ENCODE data around the gene ATP6V1C2.

Gene ATP6V1C2

DNA sequence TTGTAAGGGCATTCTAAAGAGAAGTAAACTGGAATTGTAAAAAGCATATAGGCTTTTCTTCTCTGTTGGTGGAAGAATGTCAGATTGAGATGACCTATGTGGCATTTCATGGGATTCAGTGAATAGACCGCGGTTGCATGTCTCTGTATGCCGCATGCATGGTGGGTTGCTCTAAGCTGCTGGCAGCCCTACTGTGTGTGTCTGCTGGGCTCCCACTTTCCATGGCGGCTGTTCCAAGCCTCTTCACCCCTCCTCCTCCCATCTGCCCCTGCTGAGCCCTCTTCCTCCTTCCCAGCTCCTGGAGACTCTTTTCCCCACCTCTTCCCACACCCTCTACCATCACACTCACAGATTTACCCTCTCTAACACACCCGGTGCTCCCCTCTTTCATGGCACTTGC, 12.6 kb downstream of the ATP6V1C2 start:
- DNase-seq = no peak

DNA sequence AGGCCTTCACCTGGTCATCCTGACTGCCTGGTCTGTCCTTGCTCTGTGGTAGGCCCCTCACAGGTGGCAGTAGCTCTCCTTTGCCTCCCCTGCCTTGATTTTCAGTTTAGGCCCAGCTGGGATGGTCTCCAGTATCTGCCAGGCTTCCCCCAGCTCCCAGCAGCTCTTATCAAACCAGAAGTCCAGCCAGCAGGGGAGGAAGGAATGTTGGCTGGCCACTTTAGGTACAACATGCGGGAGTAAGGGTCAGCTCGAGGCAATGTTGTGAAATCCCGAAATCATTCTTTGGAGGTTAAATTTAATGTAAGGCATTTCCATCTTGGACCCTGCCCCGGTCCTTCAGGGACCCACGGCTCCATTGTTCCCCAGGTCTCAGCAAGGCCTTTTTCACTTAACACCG, 16.8 kb downstream of the ATP6V1C2 start:
- DNase-seq = no peak

DNA sequence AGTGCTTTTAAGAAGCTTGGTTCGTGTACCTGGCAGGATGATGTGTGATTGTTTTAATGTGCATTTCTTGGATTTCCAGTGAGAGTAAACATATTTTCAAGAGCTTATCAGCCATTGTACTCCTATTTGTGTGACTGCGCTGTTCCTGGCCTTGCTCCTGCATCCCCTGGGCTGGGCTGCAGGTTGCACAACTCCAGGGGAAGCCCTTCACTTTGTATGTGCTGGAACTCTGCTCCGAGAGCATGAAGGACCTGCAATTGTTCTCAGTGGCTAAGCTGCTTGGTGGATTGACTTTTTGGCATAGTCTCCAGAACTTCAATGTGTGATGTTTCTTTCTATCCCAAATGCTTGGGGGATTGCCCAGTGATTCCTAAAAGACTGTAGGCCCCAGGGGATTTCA, 18.8 kb downstream of the ATP6V1C2 start:
- no peak for DNase-seq

- no peak for DNase-seq
Observed at GRCh38 chr2:10741139-10741538, 19.7 kb downstream of the ATP6V1C2 start.

DNA sequence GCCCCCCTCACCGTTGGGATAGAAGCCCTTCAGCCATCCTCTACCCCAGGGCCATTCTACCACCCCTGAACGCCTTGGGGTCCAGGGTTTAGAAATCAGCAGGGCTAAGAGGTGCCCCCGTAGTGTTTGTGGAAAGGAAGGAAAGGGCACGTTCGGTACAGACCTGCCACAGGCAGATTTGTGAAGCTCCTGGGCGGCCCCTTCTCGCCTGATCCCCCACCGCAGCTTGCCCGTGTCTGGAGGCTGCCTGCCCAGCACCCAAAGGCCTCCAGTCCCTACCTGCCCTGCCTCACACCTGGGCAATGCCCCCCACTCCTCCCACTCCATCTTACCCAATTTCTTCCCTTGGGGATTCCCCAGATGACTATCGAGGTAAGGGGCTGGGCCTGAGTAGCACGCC, 21.2 kb downstream of the ATP6V1C2 start:
- no peak for DNase-seq

GRCh38 chr2:10750610-10751009, 29.2 kb downstream of the ATP6V1C2 start:
- no peak for DNase-seq

- DNase-seq = no peak
Observed at GRCh38 chr2:10752236-10752635, 30.8 kb downstream of the ATP6V1C2 start.

- DNase-seq = no peak
Observed at GRCh38 chr2:10753156-10753555, 31.7 kb downstream of the ATP6V1C2 start.

DNA sequence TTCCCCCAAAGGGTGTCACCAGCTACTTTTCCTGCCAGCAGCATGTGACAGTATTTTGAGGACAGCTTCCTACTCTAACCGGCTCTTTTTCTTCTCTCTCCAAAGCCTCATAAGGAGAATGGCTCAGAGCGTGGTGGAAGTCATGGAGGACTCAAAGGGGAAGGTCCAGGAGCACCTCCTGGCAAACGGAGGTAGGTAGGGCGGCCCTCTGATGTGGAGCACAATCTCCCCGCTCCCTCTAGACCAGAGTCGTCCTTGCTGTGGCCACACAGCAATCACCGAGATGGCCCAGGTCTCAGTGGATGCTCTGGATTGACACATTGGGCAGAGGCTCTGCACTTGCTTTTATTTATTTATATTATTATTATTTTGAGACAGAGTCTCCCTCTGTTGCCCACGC, 32.4 kb downstream of the ATP6V1C2 start:
- DNase-seq = no peak

- DNase-seq = no peak
Observed at GRCh38 chr2:10755621-10756020, 34.2 kb downstream of the ATP6V1C2 start.

GRCh38 chr2:10757814-10758286, 36.4 kb downstream of the ATP6V1C2 start:
- DNase-seq = no peak

GRCh38 chr2:10759151-10759714, 37.8 kb downstream of the ATP6V1C2 start:
- DNase-seq = no peak

DNA sequence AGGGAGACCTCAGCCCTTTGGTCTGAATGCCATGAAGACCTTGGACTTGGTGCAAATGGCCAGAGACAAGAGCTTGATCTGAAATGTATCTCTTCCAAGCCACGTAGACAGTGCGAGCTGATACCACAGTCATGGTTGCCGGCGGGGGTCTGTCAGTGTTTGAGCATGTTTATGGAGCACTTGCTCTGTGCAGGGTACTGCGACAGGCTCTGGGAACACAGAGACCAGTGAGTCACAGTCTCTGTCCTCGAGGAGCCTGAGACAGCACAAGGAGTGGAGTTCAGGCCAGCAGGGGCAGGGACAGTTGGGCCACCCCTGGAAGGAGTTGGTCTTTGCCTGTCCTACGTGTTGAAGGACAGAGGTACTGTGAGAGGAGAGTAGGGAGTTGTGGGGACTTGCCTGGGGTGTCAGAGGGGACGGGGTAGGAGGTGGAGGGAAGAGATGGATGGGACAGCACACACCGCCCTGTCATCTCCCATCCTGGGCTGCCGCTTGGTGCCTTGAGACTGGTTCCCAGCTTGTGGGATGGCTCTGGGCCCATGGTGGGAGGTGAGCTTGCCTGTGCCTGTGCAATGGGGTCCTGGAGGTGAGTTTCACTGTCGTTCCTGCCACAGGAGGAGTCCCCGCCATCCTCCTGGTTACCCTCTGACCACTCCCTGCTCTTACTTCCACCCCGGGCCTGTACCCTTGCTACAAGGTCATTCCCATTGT, 39.5 kb downstream of the ATP6V1C2 start:
- no peak for DNase-seq

DNA sequence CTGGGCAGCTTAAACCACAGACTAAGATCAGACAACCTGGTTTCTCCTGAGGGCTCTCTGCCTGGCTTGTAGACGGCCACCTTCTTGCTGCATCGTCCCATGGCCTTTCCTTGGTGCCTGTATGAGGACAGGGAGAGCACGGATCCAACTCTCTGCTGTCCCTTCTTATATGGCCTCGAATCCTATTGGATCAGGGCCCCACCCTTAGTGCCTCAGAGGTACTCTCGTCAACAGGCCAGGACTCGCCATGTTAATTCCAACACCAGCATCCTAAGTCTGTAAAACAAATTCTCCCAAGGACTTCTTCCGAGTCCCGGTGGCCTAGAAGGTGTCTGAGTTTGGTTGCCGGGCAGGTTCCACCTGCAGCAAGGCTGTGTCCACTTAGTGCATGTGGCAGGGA, 40.2 kb downstream of the ATP6V1C2 start:
- DNase-seq = no peak

DNA sequence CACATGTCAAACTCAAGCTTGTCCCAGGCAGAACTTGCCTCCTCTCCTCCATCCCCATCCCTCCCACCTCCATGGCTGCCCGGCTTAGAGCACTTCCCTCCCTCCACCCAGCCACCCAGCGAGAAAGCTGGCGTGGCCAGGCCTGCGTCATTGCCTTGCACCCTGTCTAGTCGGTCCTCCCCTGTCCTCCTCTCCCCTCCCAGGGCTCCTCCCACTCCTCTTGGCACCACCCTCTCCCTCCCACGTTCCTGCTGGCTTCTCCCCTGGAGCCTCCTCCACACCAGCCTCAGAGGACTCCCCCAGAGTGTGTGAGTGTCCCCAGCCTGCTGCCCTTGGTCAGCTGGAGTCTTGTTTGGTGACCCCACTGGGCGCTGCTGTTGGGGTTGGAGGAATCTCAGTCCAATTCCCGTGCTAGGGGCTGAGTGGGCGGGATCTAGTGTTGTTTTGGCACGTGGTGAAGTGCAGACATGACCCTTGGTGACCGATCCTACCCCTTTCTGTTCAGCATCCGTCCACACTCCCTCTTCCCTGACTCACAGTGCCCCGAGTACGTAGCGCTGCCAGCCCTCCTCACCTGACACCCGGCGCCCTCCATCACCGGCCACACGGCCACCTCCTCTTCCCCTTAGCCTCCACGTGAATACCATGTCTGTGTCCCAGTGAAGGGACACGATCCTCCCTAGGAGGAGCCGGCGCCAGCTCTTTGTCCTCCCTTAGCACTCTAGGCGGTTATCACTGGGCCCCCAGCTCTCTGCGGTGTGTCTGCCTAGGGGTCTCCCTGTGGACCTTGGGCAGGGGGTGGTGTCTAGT, 41.4 kb downstream of the ATP6V1C2 start:
- DNase-seq = no peak

DNA sequence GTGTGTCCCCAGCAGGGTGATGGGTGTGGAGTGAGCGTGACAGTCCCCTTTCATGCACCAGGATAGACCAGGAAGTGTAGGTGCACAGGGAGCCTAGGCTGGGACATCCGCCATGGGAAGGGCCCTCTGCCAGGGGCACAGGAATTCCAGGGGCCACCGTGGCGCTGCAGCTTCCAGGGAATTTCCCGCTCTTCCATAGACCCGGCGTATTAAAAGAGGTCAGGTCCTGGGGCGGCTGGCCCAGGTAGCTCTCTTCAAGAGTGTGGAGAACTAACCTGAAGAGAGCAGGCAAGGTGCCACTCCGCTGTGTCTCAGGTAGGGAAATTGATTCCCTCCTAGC, 42.0 kb downstream of the ATP6V1C2 start:
- DNase-seq = no peak

DNA sequence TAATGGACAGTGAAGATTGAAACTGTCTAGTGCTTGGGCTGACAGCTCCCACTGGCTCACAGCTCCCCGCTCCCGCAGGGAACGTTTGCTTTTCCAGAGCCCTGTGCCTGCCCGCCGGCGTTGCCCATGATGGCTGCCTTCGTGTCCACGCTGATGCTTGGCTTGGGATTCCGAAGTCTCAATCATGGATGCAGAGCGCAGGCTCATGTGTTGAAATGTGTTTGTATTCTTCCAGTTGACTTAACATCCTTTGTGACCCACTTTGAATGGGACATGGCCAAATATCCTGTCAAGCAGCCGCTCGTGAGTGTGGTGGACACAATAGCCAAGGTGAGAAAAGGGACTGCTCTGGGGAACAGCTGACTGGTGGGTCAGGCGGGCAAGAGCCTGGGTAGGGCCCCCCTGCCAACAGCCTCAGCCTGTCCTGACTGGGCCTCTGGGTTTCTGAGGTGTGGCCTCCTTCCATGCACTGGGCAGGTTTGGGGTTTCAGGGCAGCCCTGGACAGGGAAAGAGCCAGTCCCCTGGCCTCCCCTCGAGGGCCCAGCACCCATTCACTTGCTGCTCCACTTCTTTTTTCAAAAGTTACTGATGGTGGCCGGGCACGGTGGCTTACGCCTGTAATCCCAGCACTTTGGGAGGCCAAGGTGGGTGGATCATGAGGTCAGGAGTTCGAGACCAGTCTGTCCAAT, 42.8 kb downstream of the ATP6V1C2 start:
- DNase-seq = no peak

GRCh38 chr2:10764896-10765295, 43.5 kb downstream of the ATP6V1C2 start:
- no peak for DNase-seq

DNA sequence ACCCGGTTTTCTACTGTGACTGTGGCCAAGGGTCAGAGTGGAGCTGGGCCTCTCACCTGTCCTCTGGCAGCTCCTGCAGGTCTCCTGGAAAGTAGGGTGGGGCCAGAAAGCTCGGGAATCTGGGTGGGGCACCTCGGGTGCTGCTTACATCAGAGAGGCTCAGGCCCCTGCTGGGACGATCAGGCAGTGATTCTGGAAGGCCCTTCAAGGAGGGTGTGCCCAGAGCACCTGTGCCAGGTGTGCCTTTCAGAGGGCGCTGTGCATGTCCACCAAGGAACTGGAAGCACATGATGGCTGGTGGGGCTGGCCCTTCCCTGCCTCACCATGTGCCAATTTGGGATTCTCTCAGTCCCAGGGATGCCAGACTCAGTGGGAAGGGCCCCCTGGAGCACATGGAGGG, 44.0 kb downstream of the ATP6V1C2 start:
- DNase-seq = no peak

DNA sequence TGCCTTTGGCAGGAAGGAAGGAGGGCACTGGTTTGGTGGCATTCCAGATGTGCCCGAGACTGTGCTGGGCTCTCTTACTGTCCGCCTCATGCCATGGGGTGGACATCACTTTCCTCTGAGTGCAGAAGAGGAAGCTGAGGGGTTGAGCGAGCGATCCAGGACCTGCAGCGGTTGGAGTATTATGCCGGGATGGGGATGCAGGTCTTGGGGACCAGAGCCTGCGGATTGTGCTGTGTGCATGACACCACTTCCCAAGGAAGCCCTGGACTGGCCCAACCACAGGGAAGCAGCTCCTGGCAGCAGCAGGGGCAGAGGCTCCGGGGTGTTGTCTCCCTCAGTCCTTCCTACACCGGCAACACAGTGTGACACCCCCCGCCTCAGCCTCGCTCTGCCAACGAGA, 44.5 kb downstream of the ATP6V1C2 start:
- DNase-seq = no peak

DNA sequence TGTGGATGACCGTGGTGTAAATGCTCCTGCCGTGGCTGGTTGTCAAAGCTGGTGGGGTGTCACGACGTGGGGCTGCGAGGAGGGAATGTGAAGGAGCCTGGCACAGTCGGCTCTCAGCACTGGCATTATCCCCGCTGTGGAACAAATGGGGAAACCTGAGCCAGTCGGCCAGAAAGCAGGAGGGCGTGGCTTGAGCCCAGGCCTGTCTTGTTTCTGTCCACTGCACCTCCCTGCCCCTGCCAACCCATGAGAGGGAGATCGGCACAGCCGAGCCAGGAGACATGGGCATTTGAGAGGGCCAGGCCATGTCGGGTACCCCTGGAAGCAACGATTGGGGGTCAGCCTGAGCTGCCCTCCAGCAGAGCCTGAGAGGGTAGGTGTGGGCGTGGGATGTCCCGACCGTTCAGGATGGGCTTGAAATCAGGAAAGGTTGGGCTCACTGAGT, 46.7 kb downstream of the ATP6V1C2 start:
- no peak for DNase-seq

- DNase-seq = no peak
Observed at GRCh38 chr2:10770956-10771750, 49.7 kb downstream of the ATP6V1C2 start.

DNA sequence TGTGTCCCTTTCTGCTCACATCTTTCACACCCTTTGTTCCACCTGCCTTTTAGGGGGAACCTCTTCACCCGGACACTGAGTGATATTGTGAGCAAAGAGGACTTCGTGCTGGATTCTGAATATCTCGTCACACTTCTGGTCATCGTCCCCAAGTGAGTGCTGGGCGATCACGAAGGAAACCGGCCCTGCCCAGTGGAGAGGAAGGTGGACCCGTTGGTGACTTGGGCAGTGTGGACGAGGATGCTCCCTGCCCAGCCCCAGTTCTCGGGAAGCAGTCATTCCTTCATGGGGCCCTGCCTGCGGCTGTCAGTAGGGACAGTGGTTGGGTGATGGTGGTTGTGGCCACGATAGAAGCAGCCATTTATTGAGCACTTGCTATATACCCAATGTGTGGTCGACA, 50.4 kb downstream of the ATP6V1C2 start:
- DNase-seq = no peak
